HCT116 (cell line): ENCODE results near the gene ELOVL3. TPM values are rescaled to one million over a fixed set of nuclear protein-coding genes. Genes with fewer than 3 reads are reported as not detected.

ENCODE experiments used
- ATAC-seq: fragments of 200-7000 bp; cut with Tn5 transposase; 2 replicates; pipeline ENCODE4 v1.9.1; 2020; ENCODE audit warnings: mild to moderate bottlenecking, moderate library complexity
- BruUV-seq: library from RNA; stranded (reverse); fragments of 400-500 nt; replicated peaks from 2 replicates; lab custom pipeline; 2021; lab: Mats Ljungman, UMichigan
- CTCF ChIA-PET: fragments of 300-600 bp; sonication (Branson Sonifier 250); formaldehyde crosslinking; loops from one replicate; lab custom pipeline; 2021; ENCODE audit warnings: antibody characterized with exemption; lab: Charles Lee
- POLR2A ChIA-PET: fragments of 300-600, 350-600 bp; sonication (Branson Sonifier 250); formaldehyde crosslinking; loops from one replicate; lab custom pipeline; 2021; ENCODE audit warnings: antibody characterized with exemption; lab: Charles Lee
- RAD21 ChIA-PET, 2 experiments: fragments of 300-600 bp; sonication (Branson Sonifier 250); formaldehyde crosslinking; loops; one replicate each; lab custom pipeline; 2023; ENCODE audit warnings: low total read pairs in 2 of 2; ENCODE audit not compliant: uncharacterized antibody in 2 of 2, unreplicated experiment in 2 of 2, low non-redundant PET in 1 of 2; lab: Charles Lee
- DNase-seq: peaks from one replicate; pipeline ENCODE4 v3.0.0-alpha.2; 2010; ENCODE audit warnings: low read depth, low spot score
- H2AFZ ChIP-seq: fragments of 200-600 bp; shearing (Covaris generic), sonication (generic); 2 replicates; pipeline ENCODE4 v1.6.1; 2017; ENCODE audit warnings: low read depth, mixed run types, mixed read lengths, antibody characterized with exemption, low read length; ENCODE audit not compliant: poor library complexity, severe bottlenecking
- H3K27ac ChIP-seq: 2 replicates; pipeline ENCODE4 v1.5.1; 2012; ENCODE audit warnings: low read depth, low read length
- H3K27me3 ChIP-seq: fragments of 200-600 bp; sonication (generic); 2 replicates; pipeline ENCODE4 v1.6.1; 2016; ENCODE audit warnings: mixed run types, low read length, mixed read lengths; ENCODE audit not compliant: insufficient read depth
- H3K36me3 ChIP-seq, 2 experiments: fragments of 200-500 bp in 1 of 2; fragments of 200-600 bp in 1 of 2; sonication (Bioruptor generic) in 1 of 2; sonication (generic) in 1 of 2; 2 replicates each; pipeline versions ENCODE4 v1.5.1 to v1.6.1; 2014 to 2016; ENCODE audit warnings: low read length in 2 of 2, inconsistent platforms in 1 of 2, mixed read lengths in 1 of 2, mixed run types in 1 of 2; ENCODE audit not compliant: insufficient read depth in 2 of 2, control insufficient read depth in 1 of 2
- H3K4me1 ChIP-seq, 2 experiments: fragments of 200-600 bp in 1 of 2; sonication (generic) in 1 of 2; 2 replicates each; pipeline versions ENCODE4 v1.5.1 to v1.6.1; 2012 to 2017; ENCODE audit warnings: low read length in 2 of 2, inconsistent platforms in 1 of 2, mild to moderate bottlenecking in 1 of 2, mixed read lengths in 1 of 2, mixed run types in 1 of 2, moderate library complexity in 1 of 2; ENCODE audit not compliant: insufficient read depth in 2 of 2, control insufficient read depth in 1 of 2
- H3K4me2 ChIP-seq: fragments of 200-600 bp; sonication (generic); 2 replicates; pipeline ENCODE4 v1.6.1; 2017; ENCODE audit warnings: mixed run types, low read length, mixed read lengths
- H3K4me3 ChIP-seq, 2 experiments: fragments of 200-600 bp in 1 of 2; sonication (generic) in 1 of 2; replicated peaks in 1 of 2; 2 replicates each; pipeline ENCODE4 v1.5.1; 2011 to 2016; ENCODE audit warnings: low read length in 2 of 2, control low read depth in 1 of 2, low read depth in 1 of 2, mild to moderate bottlenecking in 1 of 2, mixed read lengths in 1 of 2, mixed run types in 1 of 2
- H3K79me2 ChIP-seq: fragments of 200-600 bp; sonication (generic); 2 replicates; pipeline ENCODE4 v1.6.1; 2017; ENCODE audit warnings: mild to moderate bottlenecking, mixed run types, low read length, moderate library complexity, mixed read lengths; ENCODE audit not compliant: insufficient read depth
- H3K9ac ChIP-seq: fragments of 200-600 bp; sonication (generic); 2 replicates; pipeline ENCODE4 v1.6.1; 2016; ENCODE audit warnings: low read length, mixed read lengths
- H3K9me2 ChIP-seq: fragments of 200-600 bp; sonication (generic), shearing (Covaris generic); 2 replicates; pipeline ENCODE4 v1.6.1; 2017; ENCODE audit warnings: mixed run types, mild to moderate bottlenecking, moderate library complexity; ENCODE audit not compliant: insufficient read depth
- H3K9me3 ChIP-seq, 2 experiments: fragments of 200-500 bp in 1 of 2; fragments of 200-600 bp in 1 of 2; sonication (Bioruptor generic) in 1 of 2; sonication (generic) in 1 of 2; 2 replicates each; pipeline ENCODE4 v1.6.1; 2014 to 2017; ENCODE audit warnings: low read length in 2 of 2, mixed read lengths in 2 of 2, inconsistent platforms in 1 of 2, low read depth in 1 of 2, mild to moderate bottlenecking in 1 of 2, mixed run types in 1 of 2, moderate library complexity in 1 of 2; ENCODE audit not compliant: control insufficient read depth in 1 of 2, insufficient read depth in 1 of 2
- H4K20me1 ChIP-seq: fragments of 200-600 bp; sonication (generic), shearing (Covaris generic); 2 replicates; pipeline ENCODE4 v1.6.1; 2017; ENCODE audit warnings: mixed run types, mild to moderate bottlenecking, moderate library complexity; ENCODE audit not compliant: insufficient read depth
- ATF3 ChIP-seq: IDR thresholded peaks from 2 replicates; pipeline ENCODE4 v1.6.1; 2012
- CBX3 ChIP-seq: IDR thresholded peaks from 2 replicates; pipeline ENCODE4 v1.6.1; 2012; ENCODE audit warnings: low read depth
- CTCF ChIP-seq, 3 experiments: fragments of 200-600 bp in 1 of 3; sonication (generic) in 1 of 3; IDR thresholded peaks in 2 of 3; conservative IDR thresholded peaks in 1 of 3; 2 replicates each; pipeline ENCODE4 v1.5.1; 2012 to 2017; ENCODE audit warnings: low read depth in 2 of 3, low read length in 2 of 3, antibody characterized with exemption in 1 of 3, borderline replicate concordance in 1 of 3, control low read depth in 1 of 3, mild to moderate bottlenecking in 1 of 3, mixed read lengths in 1 of 3, mixed run types in 1 of 3, moderate library complexity in 1 of 3; ENCODE audit not compliant: insufficient read depth in 1 of 3
- ELF1 ChIP-seq: IDR thresholded peaks from 2 replicates; pipeline ENCODE4 v1.6.1; 2012; ENCODE audit warnings: low read depth, borderline replicate concordance
- EZH2 ChIP-seq: fragments of 200-600 bp; sonication (generic); IDR thresholded peaks from 2 replicates; pipeline ENCODE4 v1.6.1; 2017; ENCODE audit warnings: antibody characterized with exemption, mixed run types
- EZH2phosphoT487 ChIP-seq: fragments of 200-600 bp; IDR thresholded peaks from 2 replicates; pipeline ENCODE4 v1.6.1; 2018; ENCODE audit warnings: antibody characterized with exemption, borderline replicate concordance
- JUND ChIP-seq: IDR thresholded peaks from 2 replicates; pipeline ENCODE4 v1.6.1; 2012
- POLR2A ChIP-seq: IDR thresholded peaks from 2 replicates; pipeline ENCODE4 v1.7.0; 2011; ENCODE audit warnings: borderline replicate concordance; ENCODE audit not compliant: insufficient read depth, insufficient read length; ENCODE audit errors: extremely low read depth
- POLR2AphosphoS5 ChIP-seq: IDR thresholded peaks from 2 replicates; pipeline ENCODE4 v1.6.1; 2011; ENCODE audit warnings: mild to moderate bottlenecking, low read depth, low read length, moderate library complexity
- RAD21 ChIP-seq: IDR thresholded peaks from 2 replicates; pipeline ENCODE4 v1.6.1; 2012; ENCODE audit warnings: low read depth, mild to moderate bottlenecking
- REST ChIP-seq: IDR thresholded peaks from 2 replicates; pipeline ENCODE4 v1.6.1; 2012; ENCODE audit warnings: low read depth
- SIN3A ChIP-seq: IDR thresholded peaks from 2 replicates; pipeline ENCODE4 v1.6.1; 2012; ENCODE audit warnings: low read depth
- SP1 ChIP-seq: IDR thresholded peaks from 2 replicates; pipeline ENCODE4 v1.6.1; 2012; ENCODE audit warnings: low read depth
- TCF7L2 ChIP-seq: IDR thresholded peaks from 2 replicates; pipeline ENCODE4 v1.7.0; 2011; ENCODE audit warnings: borderline replicate concordance, inconsistent platforms; ENCODE audit not compliant: insufficient read depth, insufficient read length; ENCODE audit errors: extremely low read depth
- YY1 ChIP-seq: IDR thresholded peaks from 2 replicates; pipeline ENCODE4 v1.6.1; 2011; ENCODE audit warnings: low read length, low read depth, moderate library complexity, mild to moderate bottlenecking; ENCODE audit not compliant: insufficient replicate concordance; ENCODE audit errors: extremely low read depth
- ZBTB33 ChIP-seq: IDR thresholded peaks from 2 replicates; pipeline ENCODE4 v1.6.1; 2011; ENCODE audit warnings: mild to moderate bottlenecking, low read length, moderate library complexity; ENCODE audit not compliant: insufficient replicate concordance; ENCODE audit errors: extremely low read depth
- ZFX ChIP-seq: fragments of 450-650 bp; IDR thresholded peaks from 2 replicates; pipeline ENCODE4 v1.6.1; 2017
- intact Hi-C: fragments of 100-400 bp; cut with micrococcal nuclease; formaldehyde crosslinking; loops from 2 replicates; pipeline ENCODE4 v1.10.0; 2022
- total RNA-seq: library from RNA; stranded (reverse); gene quantifications from one replicate; pipeline ENCODE4 v1.2.1, GENCODE V29; 2021; ENCODE audit not compliant: unreplicated experiment

Gene ELOVL3
- total RNA-seq, 1 experiment from 2014 or later = 5.5 TPM

GRCh38 chr10:102225646-102226541, at the start of gene ELOVL3 (continued):
- TF ChIP-seq REST (no peak), SP1 (no peak)
- TF ChIP-seq, all 23 proteins: peak for 4

- ChIA-PET POLR2A (no interaction called here), RAD21 (no interaction called here), CTCF (no interaction called here)
- no peaks in the 10 kb centered on the region for H3K36me3 ChIP-seq
- H3K27ac ChIP-seq = no peak overlapping the region
- DNase-seq (no peak), ATAC-seq (no peak)
- no peak overlapping the region for H2AFZ ChIP-seq
- H3K9me3 ChIP-seq = peaks cover 16 to 21% of the 10 kb centered on the region in 2 experiments; a peak in 3 of 4 replicates
- H3K27me3 ChIP-seq = no peaks in the 10 kb centered on the region
- H3K9ac ChIP-seq = no peak overlapping the region
- BruUV-seq = no TSS peak
- H4K20me1 ChIP-seq = no peaks in the 10 kb centered on the region
- H3K4me3 ChIP-seq = no peak overlapping the region
- no peak overlapping the region for H3K4me2 ChIP-seq
- no peaks in the 10 kb centered on the region for H3K4me1 ChIP-seq
- intact Hi-C loops = no loop called here
- H3K79me2 ChIP-seq = no peaks in the 10 kb centered on the region
- no peaks in the 10 kb centered on the region for H3K9me2 ChIP-seq
- TF ChIP-seq ELF1 (no peak), JUND (no peak), SP1 (no peak), ATF3 (no peak), ZBTB33 (no peak), ZFX (no peak), TCF7L2 (no peak), EZH2phosphoT487 (no peak), YY1 (no peak), EZH2 (no peak), SIN3A (no peak), CBX3 (no peak), RAD21 (no peak), POLR2A (no peak), CTCF (IDR thresholded peaks at IDR 0.05 in 2 of 3, conservative IDR thresholded peaks at IDR 0.05 in 1 of 3; ENCODE audit: borderline replicate concordance in 1 of 3, insufficient read depth in 1 of 3, low read depth in 2 of 3, low read length in 2 of 3) (no peak), POLR2AphosphoS5 (no peak)
Measured at GRCh38 chr10:102184606-102185005, 41.5 kb upstream of the ELOVL3 start.
